Activated naive CD8-positive, alpha-beta T cell (primary cell): Measurements from ENCODE around the gene DCTD.

Experiments used
- H3K27ac Mint-ChIP-seq: one replicate; pipeline ENCODE4 v1.8.0; 2021; ENCODE audit warnings: mixed read lengths
- H3K27me3 Mint-ChIP-seq: one replicate; pipeline ENCODE4 v1.8.0; 2021; ENCODE audit warnings: mixed read lengths
- H3K36me3 Mint-ChIP-seq: one replicate; pipeline ENCODE4 v1.8.0; 2021; ENCODE audit warnings: mixed read lengths
- H3K4me1 Mint-ChIP-seq: one replicate; pipeline ENCODE4 v1.8.0; 2021; ENCODE audit warnings: low read depth, mixed read lengths
- H3K4me3 Mint-ChIP-seq: one replicate; pipeline ENCODE4 v1.8.0; 2021; ENCODE audit warnings: mild to moderate bottlenecking, mixed read lengths
- H3K9me3 Mint-ChIP-seq: one replicate; pipeline ENCODE4 v1.8.0; 2021; ENCODE audit warnings: low read depth, mixed read lengths

Gene DCTD

GRCh38 chr4:182856862-182857261 lies 60.3 kb downstream of the DCTD start:
- H3K4me3 Mint-ChIP-seq: no peak overlapping the region
- peaks cover 9% of the 10 kb centered on the region for H3K36me3 Mint-ChIP-seq
- no peaks in the 10 kb centered on the region for H3K9me3 Mint-ChIP-seq
- H3K27me3 Mint-ChIP-seq: no peaks in the 10 kb centered on the region
- no peaks in the 10 kb centered on the region for H3K4me1 Mint-ChIP-seq
- H3K27ac Mint-ChIP-seq: no peak overlapping the region

- Mint-ChIP-seq H3K4me3 (no peak overlapping the region), H3K27ac (no peak overlapping the region), H3K4me1 (no peaks in the 10 kb centered on the region), H3K9me3 (no peaks in the 10 kb centered on the region), H3K27me3 (no peaks in the 10 kb centered on the region), H3K36me3 (peaks cover 9% of the 10 kb centered on the region)
Measured at GRCh38 chr4:182855877-182856276, 61.3 kb downstream of the DCTD start.

- no peaks in the 10 kb centered on the region for H3K9me3 Mint-ChIP-seq
- H3K27me3 Mint-ChIP-seq: no peaks in the 10 kb centered on the region
- H3K4me1 Mint-ChIP-seq: no peaks in the 10 kb centered on the region
- H3K4me3 Mint-ChIP-seq: no peak overlapping the region
- peaks cover 9% of the 10 kb centered on the region for H3K36me3 Mint-ChIP-seq
- H3K27ac Mint-ChIP-seq: no peak overlapping the region
Measured at GRCh38 chr4:182855312-182855711, 61.9 kb downstream of the DCTD start.

GRCh38 chr4:182854466-182854865 lies 62.7 kb downstream of the DCTD start:
- H3K36me3 Mint-ChIP-seq: peaks cover 11% of the 10 kb centered on the region
- no peaks in the 10 kb centered on the region for H3K4me1 Mint-ChIP-seq
- H3K27ac Mint-ChIP-seq: no peak overlapping the region

GRCh38 chr4:182853731-182854330 lies 63.4 kb downstream of the DCTD start:
- H3K36me3 Mint-ChIP-seq: peaks cover 8% of the 10 kb centered on the region
- no peaks in the 10 kb centered on the region for H3K9me3 Mint-ChIP-seq
- no peaks in the 10 kb centered on the region for H3K4me1 Mint-ChIP-seq
- H3K27ac Mint-ChIP-seq: no peak overlapping the region
- H3K4me3 Mint-ChIP-seq: no peak overlapping the region
- H3K27me3 Mint-ChIP-seq: no peaks in the 10 kb centered on the region

More at GRCh38 chr4:182854466-182854865, 62.7 kb downstream of the DCTD start:
- no peak overlapping the region for H3K4me3 Mint-ChIP-seq
- no peaks in the 10 kb centered on the region for H3K27me3 Mint-ChIP-seq
- no peaks in the 10 kb centered on the region for H3K9me3 Mint-ChIP-seq

GRCh38 chr4:182848685-182849084 lies 68.5 kb downstream of the DCTD start:
- Mint-ChIP-seq H3K4me1 (no peaks in the 10 kb centered on the region), H3K27me3 (peaks cover 2% of the 10 kb centered on the region), H3K36me3 (peaks cover 2% of the 10 kb centered on the region), H3K9me3 (no peaks in the 10 kb centered on the region), H3K27ac (no peak overlapping the region), H3K4me3 (no peak overlapping the region)

GRCh38 chr4:182847576-182848450 lies 69.4 kb downstream of the DCTD start:
- Mint-ChIP-seq H3K4me1 (no peaks in the 10 kb centered on the region), H3K9me3 (no peaks in the 10 kb centered on the region), H3K36me3 (peaks cover 2% of the 10 kb centered on the region), H3K27ac (no peak overlapping the region), H3K27me3 (peaks cover 2% of the 10 kb centered on the region), H3K4me3 (no peak overlapping the region)

GRCh38 chr4:182846036-182846435 lies 71.2 kb downstream of the DCTD start:
- H3K9me3 Mint-ChIP-seq: no peaks in the 10 kb centered on the region
- no peak overlapping the region for H3K27ac Mint-ChIP-seq
- H3K36me3 Mint-ChIP-seq: peaks cover 2% of the 10 kb centered on the region
- H3K27me3 Mint-ChIP-seq: peaks cover 2% of the 10 kb centered on the region
- no peaks in the 10 kb centered on the region for H3K4me1 Mint-ChIP-seq
- no peak overlapping the region for H3K4me3 Mint-ChIP-seq

GRCh38 chr4:182845618-182846017 lies 71.6 kb downstream of the DCTD start:
- Mint-ChIP-seq H3K4me3 (no peak overlapping the region), H3K4me1 (no peaks in the 10 kb centered on the region), H3K27me3 (peaks cover 2% of the 10 kb centered on the region), H3K27ac (no peak overlapping the region), H3K9me3 (no peaks in the 10 kb centered on the region), H3K36me3 (peaks cover 2% of the 10 kb centered on the region)

- no peaks in the 10 kb centered on the region for H3K4me1 Mint-ChIP-seq
- H3K27me3 Mint-ChIP-seq: peaks cover 4% of the 10 kb centered on the region
- H3K9me3 Mint-ChIP-seq: no peaks in the 10 kb centered on the region
- H3K27ac Mint-ChIP-seq: no peak overlapping the region
- no peaks in the 10 kb centered on the region for H3K36me3 Mint-ChIP-seq
- H3K4me3 Mint-ChIP-seq: no peak overlapping the region
Measured at GRCh38 chr4:182843808-182844325, 73.3 kb downstream of the DCTD start.

GRCh38 chr4:182842759-182843390 lies 74.3 kb downstream of the DCTD start:
- Mint-ChIP-seq H3K36me3 (no peaks in the 10 kb centered on the region), H3K27ac (no peak overlapping the region), H3K4me1 (no peaks in the 10 kb centered on the region), H3K9me3 (no peaks in the 10 kb centered on the region), H3K4me3 (no peak overlapping the region), H3K27me3 (peaks cover 4% of the 10 kb centered on the region)

- no peaks in the 10 kb centered on the region for H3K9me3 Mint-ChIP-seq
- peaks cover 11% of the 10 kb centered on the region for H3K27me3 Mint-ChIP-seq
- no peaks in the 10 kb centered on the region for H3K36me3 Mint-ChIP-seq
- no peaks in the 10 kb centered on the region for H3K4me1 Mint-ChIP-seq
- no peak overlapping the region for H3K4me3 Mint-ChIP-seq
- no peak overlapping the region for H3K27ac Mint-ChIP-seq
Measured at GRCh38 chr4:182842104-182842600, 75.0 kb downstream of the DCTD start.

GRCh38 chr4:182840108-182840507 lies 77.1 kb downstream of the DCTD start:
- Mint-ChIP-seq H3K27me3 (peaks cover 27% of the 10 kb centered on the region), H3K9me3 (no peaks in the 10 kb centered on the region), H3K4me3 (no peak overlapping the region), H3K36me3 (no peaks in the 10 kb centered on the region), H3K27ac (no peak overlapping the region), H3K4me1 (no peaks in the 10 kb centered on the region)
